NCI-H2029 (cell line): ENCODE measurements around the gene POLR1A.

ENCODE experiments used
- DNase-seq: peaks from one replicate; lab custom pipeline; 2025; lab: John Stamatoyannopoulos, UW

The POLR1A gene

GRCh38 chr2:86064006-86064405 is 41.7 kb downstream of the POLR1A start:
- DNase-seq: no peak

DNA sequence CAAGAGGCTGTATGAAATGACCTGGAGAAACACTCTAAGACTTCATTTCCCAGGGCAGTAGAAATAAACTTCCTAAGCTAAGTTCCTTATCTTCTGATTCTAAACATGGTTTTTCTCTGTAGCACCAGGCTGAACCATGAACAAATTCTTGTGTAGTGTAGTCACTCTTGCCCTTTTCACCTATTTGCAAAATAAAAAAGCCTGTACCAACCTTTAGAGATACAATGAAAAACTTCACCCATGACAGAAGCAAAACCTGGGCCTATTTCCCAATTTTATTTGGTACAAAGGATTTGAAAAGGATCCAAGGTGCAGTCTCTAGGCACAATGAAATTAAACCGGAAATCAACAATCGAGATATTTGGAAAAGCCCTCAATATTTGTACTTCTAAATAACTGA is 43.6 kb downstream of the POLR1A start:
- DNase-seq: no peak

DNA sequence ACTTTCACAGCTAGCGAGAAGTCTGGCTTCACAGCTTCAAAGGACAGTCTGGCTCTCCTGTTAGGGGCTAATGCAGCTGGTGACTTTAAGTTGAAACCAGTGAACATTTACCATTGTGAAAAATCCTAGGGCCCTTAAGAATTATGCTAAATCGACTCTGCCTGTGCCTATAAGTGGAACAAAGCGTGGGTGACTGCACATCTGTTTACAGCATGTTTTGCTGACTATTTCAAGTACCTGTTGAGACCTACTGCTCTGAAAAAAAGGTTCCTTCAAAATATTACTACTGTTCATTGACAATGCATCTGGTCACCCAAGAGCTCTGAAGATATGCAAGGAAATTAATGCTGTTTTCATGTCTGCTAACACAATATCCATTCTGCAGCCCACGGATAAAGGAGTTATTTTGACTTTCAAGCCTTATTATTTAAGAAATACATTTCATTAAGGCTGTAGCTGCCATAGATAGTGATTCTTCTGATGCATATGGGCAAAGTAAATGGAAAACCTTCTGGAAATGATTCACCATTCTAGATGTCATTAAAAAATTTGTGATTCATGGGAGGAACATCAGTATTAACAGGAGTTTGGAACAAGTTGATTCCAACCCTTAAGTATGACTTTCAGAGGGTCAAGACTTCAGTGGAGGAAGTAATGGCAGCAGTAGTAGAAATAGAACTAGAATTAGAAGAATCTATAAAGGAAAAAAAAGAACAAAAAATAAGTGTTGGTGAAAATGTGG is 48.9 kb downstream of the POLR1A start:
- DNase-seq: no peak

DNA sequence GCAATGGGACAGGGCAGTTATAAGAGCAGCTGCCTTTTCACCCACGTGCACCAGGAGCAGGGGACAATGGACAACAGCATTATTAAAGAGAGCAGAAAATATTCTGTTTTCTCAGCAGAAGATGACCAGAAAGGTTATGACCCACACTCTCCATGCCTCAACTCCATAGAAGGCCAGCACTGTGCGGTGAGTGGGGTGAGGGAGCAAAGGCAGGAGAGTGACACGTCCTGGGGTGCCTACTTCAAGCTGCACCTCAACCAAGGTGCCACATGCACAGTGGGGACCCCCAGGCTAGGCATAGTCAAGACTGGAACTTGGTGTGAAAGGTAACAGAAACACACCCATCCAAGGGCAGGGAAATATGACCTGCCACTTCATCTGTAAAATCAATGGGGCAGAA is 50.4 kb downstream of the POLR1A start:
- no peak for DNase-seq

DNA sequence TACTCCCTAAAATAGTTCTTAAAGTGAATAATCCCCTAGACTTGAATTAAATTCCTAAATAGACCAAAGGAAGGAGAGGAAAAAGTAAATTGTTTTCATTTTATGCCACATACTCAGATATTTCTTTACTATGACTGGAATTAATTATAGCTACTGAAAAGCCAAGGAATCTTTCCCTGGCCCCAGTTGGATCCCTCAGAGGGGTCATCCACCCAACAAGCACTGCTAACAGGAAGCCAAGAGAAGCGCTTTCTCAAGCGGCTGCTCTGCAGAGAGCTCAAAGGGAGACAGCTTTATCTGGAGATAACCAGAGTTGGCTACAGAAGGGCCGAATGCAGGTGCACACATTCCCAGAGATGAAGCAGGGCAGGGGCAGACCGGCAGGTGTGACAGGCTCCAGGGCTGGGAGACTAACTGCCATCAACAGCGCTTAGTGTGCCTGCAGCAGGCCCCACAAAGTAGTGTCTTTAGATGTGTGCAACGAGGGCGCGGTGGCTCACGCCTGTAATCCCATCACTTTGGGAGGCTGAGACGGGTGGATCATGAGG is 51.1 kb downstream of the POLR1A start:
- no peak for DNase-seq

- DNase-seq: no peak
Observed at GRCh38 chr2:86053166-86053565, 52.5 kb downstream of the POLR1A start.

DNA sequence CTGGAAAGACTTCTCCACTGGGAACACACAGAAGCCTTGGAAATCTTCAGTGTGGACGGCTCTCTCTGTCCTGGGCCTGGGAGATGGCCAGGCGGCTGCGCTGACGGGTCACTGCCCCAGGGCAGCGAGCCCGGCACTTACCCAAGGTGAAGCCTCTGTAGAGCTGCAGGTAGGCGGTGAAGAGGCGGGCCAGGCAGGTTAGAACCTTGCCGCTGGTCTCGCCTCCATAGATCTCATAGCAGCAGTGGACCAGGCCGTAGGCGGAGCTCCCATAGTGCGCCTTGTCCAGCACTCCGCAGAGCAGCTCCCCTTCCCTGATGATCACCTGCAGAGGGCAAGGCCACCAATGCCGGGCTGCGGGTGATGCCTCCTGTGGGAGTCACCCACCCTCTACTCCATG is 53.0 kb downstream of the POLR1A start:
- no peak for DNase-seq

DNA sequence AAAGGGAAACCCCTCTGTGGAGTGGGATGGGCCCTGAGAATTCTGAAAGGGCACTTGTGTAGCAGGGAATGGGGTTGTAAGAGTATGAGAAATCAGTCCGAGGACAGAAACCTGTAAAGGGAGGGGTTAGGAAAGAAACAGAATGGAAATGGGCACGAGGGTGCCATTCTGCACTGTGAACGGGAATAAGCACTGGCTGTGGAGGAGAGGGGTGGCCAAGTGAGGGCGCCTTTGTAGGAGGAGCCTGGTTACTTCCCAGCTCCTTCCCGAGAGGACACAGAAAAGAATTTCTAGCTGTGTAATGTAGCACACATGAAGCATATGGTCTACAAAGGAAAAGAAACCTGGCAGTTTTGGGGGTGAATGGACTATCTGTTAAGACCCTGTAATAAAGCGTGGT is 53.4 kb downstream of the POLR1A start:
- DNase-seq: no peak

DNA sequence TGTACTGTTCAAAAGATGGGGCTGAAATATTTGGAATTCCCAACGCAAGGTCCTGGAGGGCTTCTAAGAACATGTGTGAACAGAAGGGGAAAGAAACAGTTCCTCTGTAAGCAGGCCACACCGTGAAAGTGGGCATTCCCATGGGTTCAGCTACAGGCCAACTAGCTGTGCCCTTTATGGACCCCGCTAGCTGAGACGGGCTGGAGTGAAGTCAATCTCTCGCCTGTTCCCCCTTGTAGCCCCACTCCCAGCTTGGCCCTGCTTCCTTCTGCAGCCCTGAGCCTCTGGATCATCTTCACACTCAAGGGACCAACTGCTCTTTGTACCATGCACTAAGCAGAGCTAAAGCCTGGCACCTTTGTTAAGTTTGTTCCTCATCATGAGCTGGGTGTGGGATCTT is 55.4 kb downstream of the POLR1A start:
- DNase-seq: no peak

DNA sequence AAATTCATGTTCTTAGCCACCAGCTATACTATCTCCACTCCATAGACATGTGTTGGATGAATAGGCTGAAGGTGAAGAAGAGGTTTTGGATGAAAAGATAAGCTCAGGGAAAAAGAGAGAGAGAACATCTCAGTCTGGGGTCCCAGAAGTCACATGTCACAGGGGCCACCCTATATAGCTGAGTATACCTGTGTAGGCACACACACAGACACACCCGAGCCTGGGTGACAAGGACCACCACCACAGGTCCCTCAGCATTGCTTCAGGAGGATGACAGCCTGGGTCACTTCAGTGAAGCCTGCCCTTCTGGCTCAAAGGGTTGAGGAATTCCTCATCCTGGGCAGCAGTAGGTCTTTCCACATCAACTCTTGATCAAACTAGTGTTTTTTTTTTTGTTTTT is 56.2 kb downstream of the POLR1A start:
- no peak for DNase-seq

DNA sequence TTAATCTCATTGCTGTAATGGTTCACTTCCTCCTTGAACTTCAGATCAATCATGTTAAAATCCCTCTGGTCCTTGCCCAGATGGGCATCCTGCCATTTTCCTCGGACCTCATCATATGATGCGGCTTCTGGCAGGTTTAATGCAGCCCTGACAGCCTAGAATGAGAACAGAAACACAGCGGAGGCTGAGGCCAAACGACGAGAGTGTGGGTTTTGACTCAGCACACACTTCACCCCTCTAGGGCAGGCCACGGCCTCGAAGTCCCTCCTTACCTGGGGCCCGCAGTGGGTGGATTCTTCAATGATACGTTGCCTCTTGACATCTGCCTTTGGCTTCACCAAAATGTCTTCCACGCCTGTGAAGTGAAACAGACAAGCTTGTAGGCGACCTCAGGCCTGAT is 56.8 kb downstream of the POLR1A start:
- DNase-seq: peak; percentile 51

DNA sequence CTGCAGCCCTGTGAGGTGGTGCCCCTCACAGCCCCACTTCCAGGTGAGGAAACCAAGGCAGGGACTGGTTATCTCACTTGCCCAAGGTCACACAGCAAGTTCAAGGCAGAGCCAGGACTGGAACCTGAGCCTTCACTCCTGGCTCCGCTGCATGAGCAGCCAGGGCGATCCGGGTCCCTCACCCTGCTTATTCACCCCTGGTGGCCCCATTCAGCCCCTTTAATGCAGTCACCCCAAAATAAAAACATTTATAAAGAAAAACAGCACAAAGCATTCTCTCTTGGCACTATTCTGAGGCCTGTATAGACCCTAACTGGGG is 57.3 kb downstream of the POLR1A start:
- DNase-seq: no peak

GRCh38 chr2:86047575-86048382 is 57.9 kb downstream of the POLR1A start:
- no peak for DNase-seq

DNA sequence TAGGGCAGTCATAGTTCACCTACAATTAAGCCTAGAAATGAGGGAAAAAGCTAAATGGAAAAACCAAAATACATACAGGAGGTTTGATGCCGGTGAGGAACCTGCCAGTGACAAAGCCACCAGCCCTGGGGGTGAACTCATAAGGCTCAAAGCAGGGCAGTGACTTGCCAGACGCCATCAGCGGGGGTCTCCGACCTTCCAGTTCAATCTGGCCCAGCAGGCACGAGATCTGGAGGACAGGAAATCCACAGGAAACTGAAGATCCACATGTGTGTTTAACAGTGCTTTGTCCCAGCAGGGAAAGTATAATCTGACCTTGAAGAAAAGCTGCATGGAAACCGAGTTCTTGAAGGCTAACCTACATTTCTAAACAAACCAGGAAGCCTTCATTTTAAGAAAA is 60.1 kb downstream of the POLR1A start:
- no peak for DNase-seq

- DNase-seq: no peak
Observed at GRCh38 chr2:86044614-86045013, 61.1 kb downstream of the POLR1A start.

- no peak for DNase-seq
Observed at GRCh38 chr2:86044045-86044444, 61.6 kb downstream of the POLR1A start.

- DNase-seq: no peak
Observed at GRCh38 chr2:86042256-86043168, 63.2 kb downstream of the POLR1A start.

- DNase-seq: no peak
Observed at GRCh38 chr2:86039963-86040655, 65.6 kb downstream of the POLR1A start.

GRCh38 chr2:86039178-86039962 is 66.3 kb downstream of the POLR1A start:
- DNase-seq: no peak

DNA sequence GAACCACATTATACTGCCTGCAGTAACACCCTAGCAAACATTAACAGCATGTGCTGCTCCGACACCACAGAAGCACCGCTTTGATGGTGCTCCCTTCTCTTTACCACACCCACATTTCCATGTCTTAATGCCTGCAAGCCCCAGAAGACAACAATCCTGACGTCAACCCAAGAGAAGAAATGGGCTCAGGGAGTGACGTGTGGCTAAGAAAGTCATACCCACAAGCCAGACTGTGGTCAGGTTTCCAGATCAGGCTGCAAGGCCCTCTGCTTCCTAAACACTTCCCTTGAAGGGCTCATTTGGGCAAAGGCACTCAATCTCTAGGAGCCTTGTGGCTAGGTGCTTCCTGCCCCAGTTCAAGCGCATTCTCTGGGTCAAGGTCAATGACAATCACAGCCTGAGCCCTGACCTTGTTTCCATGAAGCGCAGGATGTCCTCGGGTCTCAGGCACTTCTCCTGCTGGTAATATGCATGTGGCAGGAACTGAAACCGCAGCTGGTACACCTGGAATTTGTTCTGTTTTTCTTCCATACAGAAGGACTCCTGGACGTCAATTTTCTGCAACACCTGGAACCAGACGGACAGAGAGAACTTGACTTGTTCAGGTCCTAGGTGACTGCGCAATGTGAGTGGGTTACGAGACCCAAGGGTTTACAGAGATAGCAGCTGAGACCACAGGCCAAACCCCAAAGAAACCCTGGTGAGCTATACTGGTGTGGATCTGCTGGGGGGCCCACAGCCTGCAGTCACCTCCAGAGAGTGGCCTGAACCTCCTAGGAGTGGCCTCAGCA is 67.2 kb downstream of the POLR1A start:
- no peak for DNase-seq
